ENCODE results near the gene SLC29A1.
"Not testable (repeated sequence)": the region's sequence is repeated elsewhere in the genome, so short reads cannot be mapped to it uniquely, and the experiment has no call there.

Gene SLC29A1

DNA sequence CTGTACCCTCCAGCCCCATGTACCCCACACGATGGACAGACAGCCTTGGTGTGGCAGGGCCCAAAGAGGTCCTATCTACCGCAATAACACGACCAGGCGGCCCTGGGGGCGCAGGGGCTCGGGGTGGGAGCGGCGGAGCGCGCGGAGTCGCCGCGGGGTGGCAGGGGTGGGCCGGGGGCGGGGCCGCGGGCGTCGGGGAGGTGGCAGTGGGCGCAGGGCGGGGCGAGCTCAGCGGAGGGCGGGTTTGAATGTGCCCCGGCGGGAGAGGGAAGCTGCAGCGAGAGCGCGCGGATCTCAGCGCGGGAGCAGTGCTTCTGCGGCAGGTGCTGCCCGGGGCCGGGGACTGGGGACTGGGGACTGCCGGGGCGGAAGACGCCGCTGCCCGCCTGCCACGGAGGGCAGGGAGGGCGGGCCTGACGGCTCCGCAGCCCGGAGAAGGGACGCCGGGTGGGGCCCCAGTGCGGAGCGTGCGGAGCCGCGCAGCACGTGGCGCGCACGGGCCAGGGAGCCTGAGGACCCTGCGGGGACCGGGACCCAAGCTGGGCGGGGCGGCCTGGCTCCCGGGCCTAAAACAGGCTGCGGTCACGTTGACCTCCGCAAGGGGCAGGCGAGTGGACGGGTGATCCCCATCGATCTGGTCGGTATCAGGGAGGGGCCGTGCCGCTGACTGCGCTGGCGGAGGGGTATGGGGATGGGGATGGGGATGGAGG, at the start of gene SLC29A1:
SLC29A1 (plus strand) TSS at position 277 of the 710 bp plus-strand sequence. CDS start 3,719 bp downstream, outside the sequence.
- DNase-seq (ENCODE audit: low read depth in 3 of 3): peak; percentile 73 to 84 (median 78)

- no peak for DNase-seq (ENCODE audit: low read depth in 3 of 3)
Measured at GRCh38 chr6:44176130-44176761, 47.1 kb upstream of the SLC29A1 start.

DNA sequence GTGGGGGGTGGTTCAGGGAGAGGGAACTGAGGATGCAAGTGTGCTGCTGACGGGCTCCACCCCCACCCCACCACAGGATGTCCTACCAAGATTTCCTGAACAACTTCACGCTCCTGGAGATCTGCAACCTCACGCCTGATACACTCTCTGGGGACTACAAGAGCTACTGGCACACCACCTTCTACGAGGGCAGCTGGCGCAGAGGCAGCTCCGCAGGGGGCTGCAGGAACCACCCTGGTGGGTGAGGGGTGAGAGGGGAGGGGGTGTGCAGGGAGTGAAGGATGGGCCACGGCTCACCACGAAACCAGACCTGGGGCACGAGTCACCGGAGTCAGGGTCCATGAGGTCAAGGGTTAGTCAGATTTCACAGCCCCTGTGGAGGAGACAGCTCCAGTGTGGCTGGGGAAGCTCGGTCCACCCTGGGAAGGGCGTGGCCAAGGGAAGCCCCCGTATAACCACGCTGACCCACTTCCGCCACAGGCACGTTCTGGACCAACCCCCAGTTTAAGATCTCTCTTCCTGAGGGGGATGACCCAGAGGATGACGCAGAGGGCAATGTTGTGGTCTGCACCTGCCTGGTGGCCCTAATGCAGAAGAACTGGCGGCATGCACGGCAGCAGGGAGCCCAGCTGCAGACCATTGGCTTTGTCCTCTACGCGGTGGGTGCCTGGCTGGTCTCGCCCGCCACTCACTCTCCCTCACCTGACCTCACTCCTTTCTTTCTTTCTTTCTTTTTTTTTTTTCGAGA, 46.5 kb upstream of the SLC29A1 start:
- DNase-seq (ENCODE audit: low read depth in 3 of 3): no peak

- no peak for DNase-seq (ENCODE audit: low read depth in 3 of 3)
Measured at GRCh38 chr6:44177691-44178423, 45.5 kb upstream of the SLC29A1 start.

DNA sequence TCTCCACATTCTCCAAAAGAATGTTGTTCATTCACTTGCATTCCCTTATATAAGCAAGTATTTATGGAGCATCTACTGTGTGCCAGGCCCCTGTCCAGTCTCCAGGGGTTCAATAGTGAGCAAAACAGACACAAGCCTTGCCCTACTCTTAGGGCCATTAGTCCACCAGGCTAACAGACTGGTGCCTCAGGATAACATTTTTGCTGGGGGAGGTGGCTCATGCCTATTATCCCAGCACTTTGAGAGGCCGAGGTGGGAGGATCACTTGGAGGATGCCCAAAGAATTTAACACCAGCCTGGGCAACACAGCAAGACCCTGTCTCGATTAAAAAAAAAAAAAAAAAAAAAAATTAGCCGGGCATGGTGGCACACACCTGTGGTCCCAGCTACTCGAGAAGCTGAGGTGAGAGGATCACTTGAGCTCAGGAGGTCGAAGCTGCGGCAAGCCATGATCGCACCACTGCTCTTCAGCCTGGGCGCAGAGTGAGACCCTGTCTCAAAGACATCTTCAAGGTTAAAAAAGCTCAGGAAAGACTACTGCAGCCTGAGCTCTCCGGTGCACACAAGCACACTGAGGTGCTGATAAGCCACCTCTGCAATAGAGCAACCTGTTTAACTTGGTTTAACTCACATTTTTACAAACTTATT, 44.8 kb upstream of the SLC29A1 start:
- DNase-seq (ENCODE audit: low read depth in 3 of 3): no peak

GRCh38 chr6:44179072-44179536, 44.3 kb upstream of the SLC29A1 start:
- no peak for DNase-seq (ENCODE audit: low read depth in 3 of 3)

DNA sequence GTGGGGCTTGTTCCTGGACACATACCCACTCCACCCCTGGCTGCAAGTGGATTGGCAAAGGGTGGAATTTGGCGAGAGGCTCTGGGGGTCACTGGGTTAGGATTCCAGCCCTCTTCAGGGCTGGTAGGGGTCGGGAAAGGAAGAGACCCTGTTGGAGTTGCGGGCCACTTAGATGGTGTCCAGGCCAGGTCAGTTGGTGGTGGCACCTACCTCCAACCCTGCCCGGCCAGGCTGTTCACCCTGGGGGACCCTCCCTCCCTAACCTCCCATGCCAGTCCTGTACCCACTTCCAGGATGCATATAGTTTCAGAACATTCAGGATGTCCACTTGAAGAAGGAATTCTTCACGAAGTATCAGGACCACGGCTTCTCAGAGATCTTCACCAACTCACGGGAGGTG, 43.7 kb upstream of the SLC29A1 start:
- no peak for DNase-seq (ENCODE audit: low read depth in 3 of 3)

DNA sequence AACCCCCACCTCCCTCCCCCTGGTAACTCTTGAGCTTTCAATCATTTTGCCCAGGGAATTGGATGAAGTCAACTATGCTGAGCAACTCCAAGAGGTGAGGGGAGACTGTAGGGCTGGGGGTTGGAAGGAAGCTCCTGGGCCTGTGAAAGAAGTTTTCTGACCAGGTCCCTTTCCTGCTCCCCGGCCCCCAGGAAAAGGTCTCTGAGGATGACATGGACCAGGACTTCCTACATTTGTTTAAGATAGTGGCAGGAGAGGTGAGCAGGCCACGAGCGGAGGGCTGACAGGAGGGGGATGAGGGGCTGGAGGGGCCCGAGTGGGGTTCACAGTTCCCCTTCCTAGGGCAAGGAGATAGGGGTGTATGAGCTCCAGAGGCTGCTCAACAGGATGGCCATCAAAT, 43.0 kb upstream of the SLC29A1 start:
- DNase-seq (ENCODE audit: low read depth in 3 of 3): no peak

DNA sequence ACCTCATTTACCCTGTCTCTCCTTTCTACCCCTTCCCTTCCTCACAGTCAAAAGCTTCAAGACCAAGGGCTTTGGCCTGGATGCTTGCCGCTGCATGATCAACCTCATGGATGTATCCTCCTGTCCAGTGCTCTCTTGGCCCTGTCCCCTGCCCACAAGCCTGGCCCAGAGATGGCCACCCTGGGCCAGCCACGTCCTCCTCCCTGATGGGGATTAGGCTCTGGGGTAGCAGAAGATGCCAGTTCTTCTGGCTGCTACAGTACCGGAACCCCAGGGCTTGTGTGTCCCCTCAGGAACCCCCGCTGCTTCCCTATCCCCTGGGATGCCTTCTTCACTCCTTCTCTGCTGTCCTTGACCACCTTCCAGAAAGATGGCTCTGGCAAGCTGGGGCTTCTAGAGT, 42.5 kb upstream of the SLC29A1 start:
- no peak for DNase-seq (ENCODE audit: low read depth in 3 of 3)

DNA sequence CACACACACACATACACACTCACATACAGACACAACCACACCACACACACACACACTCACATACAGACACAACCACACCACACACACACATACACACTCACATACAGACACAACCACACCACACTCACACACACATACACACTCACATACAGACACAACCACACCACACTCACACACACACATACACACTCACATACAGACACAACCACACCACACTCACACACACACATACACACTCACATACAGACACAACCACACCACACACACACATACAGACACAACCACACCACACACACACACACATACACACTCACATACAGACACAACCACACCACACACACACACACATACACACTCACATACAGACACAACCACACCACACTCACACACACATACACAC, 41.6 kb upstream of the SLC29A1 start:
- DNase-seq (ENCODE audit: low read depth in 3 of 3): not testable (repeated sequence)

- no peak for DNase-seq (ENCODE audit: low read depth in 3 of 3)
Measured at GRCh38 chr6:44182911-44183390, 40.4 kb upstream of the SLC29A1 start.

DNA sequence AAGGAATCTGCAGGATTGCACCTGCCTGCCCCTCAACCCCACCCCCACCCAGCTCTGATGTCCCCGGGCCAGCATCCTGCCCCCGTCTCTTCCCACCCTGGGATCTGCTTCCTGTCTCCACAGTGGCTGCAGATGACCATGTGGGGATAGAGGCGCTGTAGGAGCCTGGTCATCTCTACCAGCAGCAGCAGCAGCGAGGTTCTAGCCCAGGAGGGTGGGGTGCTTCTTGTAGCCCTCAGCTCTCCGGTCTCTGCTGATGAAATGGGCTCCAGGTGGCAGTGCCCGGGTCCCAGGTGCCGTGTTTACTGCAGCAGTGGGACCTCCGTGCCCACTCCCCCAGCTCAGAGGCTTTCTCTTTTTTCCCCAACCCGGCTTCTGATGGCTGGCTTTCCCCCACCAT, 39.6 kb upstream of the SLC29A1 start:
- DNase-seq (ENCODE audit: low read depth in 3 of 3): no peak

DNA sequence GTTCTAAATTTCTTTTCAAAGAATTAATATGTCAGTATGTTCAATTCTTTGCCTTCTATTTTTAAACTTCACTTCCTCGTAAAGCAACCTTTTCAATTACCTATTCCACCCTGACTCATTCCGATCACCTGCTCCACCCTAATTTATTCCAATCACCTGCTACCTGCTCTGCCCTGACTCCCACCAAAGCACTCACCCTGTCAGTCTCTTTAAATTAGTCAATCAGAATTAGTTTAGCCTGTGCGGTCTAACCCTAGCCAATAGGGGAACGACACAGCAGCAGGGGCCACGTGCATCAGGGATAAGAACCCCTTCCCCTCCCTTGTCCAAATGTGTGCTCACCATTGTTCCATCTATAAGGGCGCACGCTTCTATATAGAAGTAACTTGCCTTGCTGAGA, 38.0 kb upstream of the SLC29A1 start:
- DNase-seq (ENCODE audit: low read depth in 3 of 3): not testable (repeated sequence)

DNA sequence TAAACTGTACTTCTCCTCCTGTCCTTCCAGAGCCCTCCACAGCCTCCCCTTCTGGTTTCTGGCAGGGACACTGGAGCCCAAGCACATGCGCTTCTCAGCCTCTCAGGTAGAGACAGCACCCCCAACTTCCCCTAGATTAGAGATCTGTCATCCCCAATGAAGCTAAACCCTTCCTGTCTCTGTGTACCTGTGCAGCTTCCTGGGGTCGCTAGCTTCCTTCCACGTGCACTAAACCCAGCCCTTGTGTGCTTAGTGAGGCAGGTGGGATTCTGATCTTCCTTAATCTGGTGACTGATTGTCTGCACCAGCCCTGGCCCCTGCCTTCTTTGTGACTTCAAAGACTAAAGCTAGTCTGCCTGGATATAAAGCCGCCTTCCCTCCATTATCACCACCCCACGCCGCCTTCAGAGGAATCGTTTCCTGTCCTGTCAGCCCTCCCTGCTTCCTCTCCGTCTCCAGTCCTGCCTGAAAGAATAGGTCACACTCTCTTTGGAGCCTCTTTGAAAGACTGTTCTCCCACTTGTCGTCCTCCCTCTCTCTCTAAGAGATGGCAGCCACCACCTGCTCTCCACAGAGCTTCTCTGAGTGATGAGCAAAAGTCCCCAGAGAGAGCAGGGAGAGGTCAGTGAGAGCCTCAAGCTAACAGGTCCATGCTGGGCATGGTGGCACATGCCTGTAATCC, 37.3 kb upstream of the SLC29A1 start:
- DNase-seq (ENCODE audit: low read depth in 3 of 3): no peak

- no peak for DNase-seq (ENCODE audit: low read depth in 3 of 3)
Measured at GRCh38 chr6:44186635-44187025, 36.8 kb upstream of the SLC29A1 start.

- no peak for DNase-seq (ENCODE audit: low read depth in 3 of 3)
Measured at GRCh38 chr6:44188819-44189218, 34.6 kb upstream of the SLC29A1 start.

- no peak for DNase-seq (ENCODE audit: low read depth in 3 of 3)
Measured at GRCh38 chr6:44189257-44189656, 34.1 kb upstream of the SLC29A1 start.

DNA sequence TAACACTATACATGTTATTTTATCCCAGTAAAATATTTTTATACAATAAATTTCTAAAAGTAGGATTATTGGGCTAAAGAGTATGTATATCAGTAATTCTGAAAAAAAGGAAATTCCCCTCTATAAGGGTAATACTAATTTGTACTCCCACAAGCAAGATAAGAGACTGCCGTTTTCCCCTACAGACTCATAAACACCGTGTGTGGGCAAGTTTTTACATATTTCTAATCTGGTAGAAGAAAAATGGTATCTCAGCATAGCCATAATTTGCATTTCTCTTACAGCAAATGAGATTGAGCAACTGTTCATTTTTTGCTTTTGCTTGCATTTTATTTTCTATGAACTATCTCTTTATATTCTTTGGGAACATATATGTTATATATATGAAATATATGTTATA, 32.7 kb upstream of the SLC29A1 start:
- no peak for DNase-seq (ENCODE audit: low read depth in 3 of 3)

DNA sequence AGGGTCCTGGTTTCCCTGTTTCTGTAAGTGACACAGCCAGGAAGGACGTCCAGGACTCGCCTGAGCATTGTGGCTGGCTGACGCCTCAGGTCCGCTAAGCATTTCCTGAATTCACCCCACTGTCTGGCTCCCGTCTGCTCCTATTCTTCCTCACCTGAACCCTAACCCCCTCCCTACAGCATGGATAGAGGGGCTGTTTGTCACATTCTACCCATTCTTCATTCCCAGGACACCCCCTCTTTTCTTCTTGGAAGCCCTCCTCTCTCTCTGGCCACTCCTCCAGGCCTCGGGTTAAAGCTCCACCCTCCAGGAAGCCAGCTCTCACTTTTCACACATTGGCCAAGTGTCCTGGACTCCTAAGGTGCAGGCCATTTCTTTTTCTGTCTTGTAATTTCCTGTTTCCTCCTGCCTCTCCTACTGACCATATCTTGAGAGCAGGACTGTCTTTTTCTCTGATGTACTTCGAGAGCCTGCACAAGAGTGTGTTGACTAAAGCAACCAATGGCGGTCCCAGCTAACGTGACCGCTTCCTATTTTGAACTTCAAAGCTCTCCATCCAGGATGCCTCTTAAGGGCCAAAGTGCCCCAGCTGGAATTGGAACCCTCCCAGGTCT, 30.9 kb upstream of the SLC29A1 start:
- no peak for DNase-seq (ENCODE audit: low read depth in 3 of 3)

DNA sequence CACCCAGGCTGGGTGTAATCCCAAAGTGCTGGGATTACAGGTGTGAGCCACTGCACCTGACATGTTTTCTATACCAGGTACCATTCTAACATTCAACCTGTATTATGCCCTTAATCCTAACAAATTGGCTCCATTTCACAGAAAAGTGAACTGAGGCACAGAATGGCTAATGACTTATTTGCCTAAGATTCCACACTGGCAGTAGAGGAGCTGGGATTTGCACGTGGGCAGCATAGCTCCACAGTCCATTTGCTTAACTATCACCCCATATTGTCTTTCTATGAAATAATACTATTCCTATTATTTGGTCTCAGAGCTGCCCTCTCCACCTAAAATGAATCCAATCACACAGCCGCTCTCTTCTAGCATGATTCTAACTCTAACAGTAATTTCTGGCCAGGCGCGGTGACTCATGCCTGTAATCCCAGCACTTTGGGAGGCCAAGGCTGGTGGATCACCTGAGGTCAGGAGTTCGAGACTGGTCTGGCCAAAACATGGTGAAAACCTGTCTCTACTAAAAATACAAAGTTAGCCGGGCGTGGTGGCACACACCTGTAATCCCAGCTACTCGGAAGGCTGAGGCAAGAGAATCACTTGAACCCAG, 30.0 kb upstream of the SLC29A1 start:
- no peak for DNase-seq (ENCODE audit: low read depth in 3 of 3)

Measured in stimulated activated CD4-positive, alpha-beta T cell treated with anti-CD3 and anti-CD28 coated beads, TNF-alpha, amount 100 ng/mL, for 4 hours (primary cell).